H9 (cell line): ENCODE measurements around the gene DCDC2C. TPM values are rescaled to one million over a fixed set of nuclear protein-coding genes. Genes with fewer than 3 reads are reported as not detected.

ENCODE experiments used
- DNase-seq: peaks from one replicate; pipeline ENCODE4 v3.0.0-alpha.2; 2017
- H2AFZ ChIP-seq: one replicate; pipeline ENCODE4 v1.6.1; 2013; ENCODE audit warnings: mild to moderate bottlenecking, low read length, control low read depth, moderate library complexity
- H2AK5ac ChIP-seq: 2 replicates; pipeline ENCODE4 v1.6.1; 2013; ENCODE audit warnings: low read length, control low read depth, mixed read lengths; ENCODE audit not compliant: insufficient read length
- H2BK120ac ChIP-seq: one replicate; pipeline ENCODE4 v1.6.1; 2013; ENCODE audit warnings: low read depth, mild to moderate bottlenecking, low read length, control low read depth, inconsistent platforms; ENCODE audit not compliant: poor library complexity, severe bottlenecking
- H2BK12ac ChIP-seq: 2 replicates; pipeline ENCODE4 v1.6.1; 2013; ENCODE audit warnings: low read length, control low read depth, mixed read lengths, low read depth; ENCODE audit not compliant: insufficient read length
- H2BK15ac ChIP-seq: 2 replicates; pipeline ENCODE4 v1.6.1; 2013; ENCODE audit warnings: low read depth, low read length, control low read depth
- H2BK20ac ChIP-seq: one replicate; pipeline ENCODE4 v1.6.1; 2013; ENCODE audit warnings: low read depth, mild to moderate bottlenecking, low read length, control low read depth, inconsistent platforms; ENCODE audit not compliant: poor library complexity, severe bottlenecking
- H2BK5ac ChIP-seq: 2 replicates; pipeline ENCODE4 v1.6.1; 2013; ENCODE audit warnings: low read length, control low read depth, mixed read lengths; ENCODE audit not compliant: insufficient read length
- H3K14ac ChIP-seq: 2 replicates; pipeline ENCODE4 v1.6.1; 2013; ENCODE audit warnings: low read length, control low read depth; ENCODE audit not compliant: insufficient read depth
- H3K18ac ChIP-seq: 2 replicates; pipeline ENCODE4 v1.6.1; 2013; ENCODE audit warnings: low read depth, mild to moderate bottlenecking, mixed read lengths, low read length, control low read depth; ENCODE audit not compliant: insufficient read length
- H3K23ac ChIP-seq: 2 replicates; pipeline ENCODE4 v1.6.1; 2013; ENCODE audit warnings: low read length, control low read depth, mixed read lengths, low read depth; ENCODE audit not compliant: insufficient read length
- H3K23me2 ChIP-seq: 2 replicates; pipeline ENCODE4 v1.6.1; 2013; ENCODE audit warnings: low read depth, mild to moderate bottlenecking, mixed read lengths, low read length, control low read depth; ENCODE audit not compliant: insufficient read length, poor library complexity, severe bottlenecking
- H3K27ac ChIP-seq: 2 replicates; pipeline ENCODE4 v1.5.1; 2013; ENCODE audit warnings: low read length, control low read depth, mixed read lengths, low read depth; ENCODE audit not compliant: insufficient read length
- H3K27me3 ChIP-seq: 2 replicates; pipeline ENCODE4 v1.6.1; 2013; ENCODE audit warnings: low read length, control low read depth, inconsistent platforms; ENCODE audit not compliant: insufficient read depth
- H3K4ac ChIP-seq: 2 replicates; pipeline ENCODE4 v1.6.1; 2013; ENCODE audit warnings: low read depth, mild to moderate bottlenecking, control low read depth, inconsistent platforms, low read length, moderate library complexity
- H3K4me1 ChIP-seq: 2 replicates; pipeline ENCODE4 v1.6.1; 2013; ENCODE audit warnings: low read length, control low read depth, inconsistent platforms; ENCODE audit not compliant: insufficient read depth
- H3K4me2 ChIP-seq: 2 replicates; pipeline ENCODE4 v1.6.1; 2013; ENCODE audit warnings: low read length, control low read depth, mixed read lengths; ENCODE audit not compliant: insufficient read length, insufficient read depth
- H3K56ac ChIP-seq: 2 replicates; pipeline ENCODE4 v1.6.1; 2013; ENCODE audit warnings: low read depth, mild to moderate bottlenecking, mixed read lengths, low read length, control low read depth; ENCODE audit not compliant: insufficient read length
- H3K79me1 ChIP-seq: 2 replicates; pipeline ENCODE4 v1.6.1; 2013; ENCODE audit warnings: low read depth, mild to moderate bottlenecking, moderate library complexity, low read length, control low read depth, inconsistent platforms; ENCODE audit not compliant: insufficient read depth, poor library complexity, severe bottlenecking
- H3K79me2 ChIP-seq: 2 replicates; pipeline ENCODE4 v1.6.1; 2013; ENCODE audit warnings: low read length, control low read depth, inconsistent platforms; ENCODE audit not compliant: insufficient read depth
- H3K9ac ChIP-seq: 2 replicates; pipeline ENCODE4 v1.6.1; 2013; ENCODE audit warnings: low read length, control low read depth, mixed read lengths; ENCODE audit not compliant: insufficient read length; ENCODE audit errors: extremely low read depth
- H3K9me3 ChIP-seq: one replicate; pipeline ENCODE4 v1.6.1; 2013; ENCODE audit warnings: low read depth, low read length, inconsistent platforms; ENCODE audit not compliant: control insufficient read depth
- H3T11ph ChIP-seq: one replicate; pipeline ENCODE4 v1.6.1; 2013; ENCODE audit warnings: mild to moderate bottlenecking, low read length, control low read depth, inconsistent platforms
- H4K20me1 ChIP-seq: one replicate; pipeline ENCODE4 v1.6.1; 2013; ENCODE audit not compliant: control insufficient read depth, insufficient read length, insufficient read depth
- H4K5ac ChIP-seq: 2 replicates; pipeline ENCODE4 v1.6.1; 2013; ENCODE audit warnings: low read depth, mild to moderate bottlenecking, mixed read lengths, low read length, control low read depth; ENCODE audit not compliant: insufficient read length
- H4K8ac ChIP-seq: replicated peaks from 2 replicates; pipeline ENCODE4 v1.6.1; 2013; ENCODE audit warnings: low read length, control low read depth, mixed read lengths, low read depth; ENCODE audit not compliant: insufficient read length
- H4K91ac ChIP-seq: 2 replicates; pipeline ENCODE4 v1.6.1; 2013; ENCODE audit warnings: low read depth, mild to moderate bottlenecking, moderate library complexity, mixed read lengths, low read length, control low read depth; ENCODE audit not compliant: insufficient read length
- H3K27ac Mint-ChIP-seq, 3 experiments: 2 replicates in 2 of 3; 3 replicates in 1 of 3; pipeline ENCODE4 v1.8.0; 2020 to 2021; ENCODE audit warnings: mixed read lengths in 3 of 3, mild to moderate bottlenecking in 1 of 3, moderate library complexity in 1 of 3
- H3K27me3 Mint-ChIP-seq: 2 replicates; pipeline ENCODE4 v1.8.0; 2021; ENCODE audit warnings: low read depth, mild to moderate bottlenecking, moderate library complexity, mixed read lengths
- H3K36me3 Mint-ChIP-seq, 3 experiments: 2 replicates in 2 of 3; 3 replicates in 1 of 3; pipeline ENCODE4 v1.8.0; 2020 to 2021; ENCODE audit warnings: low read depth in 3 of 3, mixed read lengths in 3 of 3; ENCODE audit not compliant: insufficient read depth in 1 of 3
- H3K4me1 Mint-ChIP-seq, 2 experiments: 2 replicates each; pipeline ENCODE4 v1.8.0; 2020; ENCODE audit warnings: mixed read lengths in 2 of 2
- H3K4me3 Mint-ChIP-seq, 2 experiments: 2 replicates in 1 of 2; 3 replicates in 1 of 2; pipeline ENCODE4 v1.8.0; 2020 to 2021; ENCODE audit warnings: mild to moderate bottlenecking in 2 of 2, mixed read lengths in 2 of 2, moderate library complexity in 1 of 2
- H3K9me3 Mint-ChIP-seq, 2 experiments: 2 replicates in 1 of 2; 3 replicates in 1 of 2; pipeline ENCODE4 v1.8.0; 2020; ENCODE audit warnings: mild to moderate bottlenecking in 2 of 2, mixed read lengths in 2 of 2, moderate library complexity in 1 of 2
- CTCF ChIP-seq: fragments of 200-600 bp; sonication (generic); conservative IDR thresholded peaks from 3 replicates; pipeline ENCODE4 v1.8.0; 2021; ENCODE audit warnings: antibody characterized with exemption, mild to moderate bottlenecking
- WGBS: extraction: QIAGEN DNeasy Blood & Tissue Kit; methylation state at CpG from one replicate; pipeline ENCODE4 v1.1.7; 2013; ENCODE audit warnings: missing lambda C conversion rate, low lambda C conversion rate, mixed read lengths; ENCODE audit not compliant: insufficient read length; ENCODE audit errors: extremely low coverage; 5-methylcytosine and 5-hydroxymethylcytosine counted together
- total RNA-seq: library from RNA; stranded (reverse); gene quantifications from 2 replicates; pipeline ENCODE4 v1.2.1, GENCODE V29; 2021

Gene DCDC2C
- total RNA-seq, 1 experiment from 2014 or later, result not detected

GRCh38 chr2:3666613-3666975 is 36.8 kb upstream of the DCDC2C start:
- H3K56ac ChIP-seq, result no peak overlapping the region
- H3K4me3 Mint-ChIP-seq, result no peak overlapping the region
- no peak overlapping the region for H3K4me2 ChIP-seq

More at GRCh38 chr2:3666613-3666975, 36.8 kb upstream of the DCDC2C start:
- Histone ChIP-seq H4K8ac (no peak overlapping the region), H4K91ac (no peak overlapping the region), H2BK20ac (no peak overlapping the region), H2BK5ac (no peak overlapping the region), H2AK5ac (no peak overlapping the region), H2BK120ac (no peak overlapping the region), H3K23ac (no peak overlapping the region), H2AFZ (no peak overlapping the region), H3K4ac (no peak overlapping the region), H2BK15ac (no peak overlapping the region), H3K14ac (no peak overlapping the region), H3K9ac (no peak overlapping the region), H3K27ac (no peak overlapping the region), H3K23me2 (peaks cover 2% of the 10 kb centered on the region), H3K9me3 (no peaks in the 10 kb centered on the region), H3K18ac (no peak overlapping the region), H3K79me2 (no peaks in the 10 kb centered on the region), H4K20me1 (peaks cover 2% of the 10 kb centered on the region), H3T11ph (no peak overlapping the region), H2BK12ac (no peak overlapping the region), H4K5ac (no peak overlapping the region), H3K4me1 (no peaks in the 10 kb centered on the region), H3K27me3 (no peaks in the 10 kb centered on the region), H3K79me1 (no peaks in the 10 kb centered on the region)
- Mint-ChIP-seq H3K9me3 (no peaks in the 10 kb centered on the region; a peak in 2 of 5 replicates), H3K27ac (no peak overlapping the region; a peak in 1 of 7 replicates), H3K4me1 (peaks cover 2 to 5% of the 10 kb centered on the region in 2 experiments; a peak in 2 of 4 replicates), H3K36me3 (no peaks in the 10 kb centered on the region), H3K27me3 (peaks cover 4% of the 10 kb centered on the region)
- DNase-seq, result no peak
- TF ChIP-seq CTCF, result no peak
- WGBS, result no CpG with 5 or more reads among the region's 18 CpGs
